ENCODE measurements around the gene COL12A1. TPM values are rescaled to one million over a fixed set of nuclear protein-coding genes. Genes with fewer than 3 reads are reported as not detected.
A peak's percentile ranks its signal among the peaks of the same experiment; 100 is the strongest.

COL12A1 gene
- total RNA-seq: 443 TPM

GRCh38 chr6:75205776-75206575 is at the start of gene COL12A1:
Gene COL12A1 (minus strand): TSS chr6:75206053. CDS start chr6:75202792, 3,261 bp downstream.
- DNase-seq: peak; percentile 93

GRCh38 chr6:75250552-75250951 is 44.7 kb upstream of the COL12A1 start:
- no peak for DNase-seq

- no peak for DNase-seq
Observed at GRCh38 chr6:75249837-75250236, 44.0 kb upstream of the COL12A1 start.

GRCh38 chr6:75246386-75246785 is 40.5 kb upstream of the COL12A1 start:
- no peak for DNase-seq

- no peak for DNase-seq
Observed at GRCh38 chr6:75244063-75244584, 38.3 kb upstream of the COL12A1 start.

GRCh38 chr6:75243333-75244062 is 37.6 kb upstream of the COL12A1 start, which contains the start of gene COX7A2:
Gene COX7A2 (minus strand): TSS chr6:75243801. CDS start chr6:75243734, 67 bp downstream.
- DNase-seq: peak; percentile 98

GRCh38 chr6:75236630-75237029 is 30.8 kb upstream of the COL12A1 start:
- DNase-seq: no peak

GRCh38 chr6:75235271-75235670 is 29.4 kb upstream of the COL12A1 start:
- DNase-seq: peak; percentile 24

GRCh38 chr6:75234126-75234865 is 28.4 kb upstream of the COL12A1 start:
- peak; percentile 77 for DNase-seq

GRCh38 chr6:75233092-75233615 is 27.3 kb upstream of the COL12A1 start:
- DNase-seq: peak; percentile 47

GRCh38 chr6:75230484-75231325 is 24.9 kb upstream of the COL12A1 start:
- DNase-seq: peak; percentile 44

- no peak for DNase-seq
Observed at GRCh38 chr6:75224303-75224926, 18.6 kb upstream of the COL12A1 start.

- no peak for DNase-seq
Observed at GRCh38 chr6:75223428-75223827, 17.6 kb upstream of the COL12A1 start.

- no peak for DNase-seq
Observed at GRCh38 chr6:75222261-75222660, 16.4 kb upstream of the COL12A1 start.

GRCh38 chr6:75221116-75221515 is 15.3 kb upstream of the COL12A1 start:
- no peak for DNase-seq

GRCh38 chr6:75220357-75220756 is 14.5 kb upstream of the COL12A1 start:
- no peak for DNase-seq

- no peak for DNase-seq
Observed at GRCh38 chr6:75219263-75219662, 13.4 kb upstream of the COL12A1 start.

- DNase-seq: no peak
Observed at GRCh38 chr6:75217193-75217592, 11.3 kb upstream of the COL12A1 start.

GRCh38 chr6:75215291-75215690 is 9.4 kb upstream of the COL12A1 start:
- no peak for DNase-seq

GRCh38 chr6:75213732-75214131 is 7.9 kb upstream of the COL12A1 start:
- DNase-seq: no peak

GRCh38 chr6:75213112-75213511 is 7.3 kb upstream of the COL12A1 start:
- DNase-seq: no peak
